Skeletal muscle tissue (tissue), 4 donors: ENCODE measurements around the gene CH25H. TPM values are rescaled to one million over a fixed set of nuclear protein-coding genes. Genes with fewer than 3 reads are reported as not detected.
"Not testable (repeated sequence)": the region's sequence is repeated elsewhere in the genome, so short reads cannot be mapped to it uniquely, and the experiment has no call there.

Source experiments
- H3K27ac ChIP-seq: one replicate; pipeline ENCODE4 v1.7.0; 2013; ENCODE audit warnings: mild to moderate bottlenecking, low read depth, low read length, inconsistent platforms
- H3K27me3 ChIP-seq, 3 donors: one replicate each; pipeline ENCODE4 v1.7.0; 2013; ENCODE audit warnings: low read length in 3 of 3; ENCODE audit not compliant: control insufficient read depth in 3 of 3, insufficient read depth in 3 of 3
- H3K36me3 ChIP-seq, 3 donors: one replicate each; pipeline ENCODE4 v1.7.0; 2013; ENCODE audit warnings: low read length in 3 of 3; ENCODE audit not compliant: control insufficient read depth in 3 of 3, insufficient read depth in 3 of 3
- H3K4me1 ChIP-seq, 3 donors: one replicate each; pipeline ENCODE4 v1.7.0; 2013; ENCODE audit warnings: low read length in 3 of 3, mild to moderate bottlenecking in 3 of 3; ENCODE audit not compliant: control insufficient read depth in 3 of 3, insufficient read depth in 3 of 3
- H3K4me3 ChIP-seq, 3 donors: one replicate each; pipeline ENCODE4 v1.7.0; 2013; ENCODE audit warnings: low read length in 3 of 3
- H3K9ac ChIP-seq, 3 donors: one replicate each; pipeline ENCODE4 v1.7.0; 2013; ENCODE audit warnings: low read length in 3 of 3, mild to moderate bottlenecking in 3 of 3, moderate library complexity in 2 of 3, low read depth in 1 of 3
- H3K9me3 ChIP-seq, 3 donors: one replicate each; pipeline ENCODE4 v1.7.0; 2013; ENCODE audit warnings: low read length in 3 of 3; ENCODE audit not compliant: control insufficient read depth in 3 of 3
- total RNA-seq: library from RNA; depleted of rRNA; stranded (reverse); fragments of >200 nt; gene quantifications from one replicate; pipeline ENCODE4 v1.2.3, GENCODE V29; 2014
- donor health status: Osteomylitis.

CH25H gene
- total RNA-seq, 1 donor from 2014 or later: under 0.01 TPM

GRCh38 chr10:89175816-89176215 is 31.3 kb downstream of the CH25H start:
- Histone ChIP-seq H3K36me3 (no peaks in the 10 kb centered on the region), H3K27ac (no peak overlapping the region), H3K9me3 (peaks cover 0 to 8% (median 0%) of the 10 kb centered on the region in 3 donors), H3K27me3 (no peaks in the 10 kb centered on the region), H3K4me3 (no peak overlapping the region), H3K9ac (no peak overlapping the region), H3K4me1 (no peaks in the 10 kb centered on the region)

- H3K4me1 ChIP-seq: no peaks in the 10 kb centered on the region
- H3K4me3 ChIP-seq: no peak overlapping the region
- no peak overlapping the region for H3K9ac ChIP-seq
- no peaks in the 10 kb centered on the region for H3K27me3 ChIP-seq
- no peak overlapping the region for H3K27ac ChIP-seq
- H3K9me3 ChIP-seq: no peaks in the 10 kb centered on the region
- no peaks in the 10 kb centered on the region for H3K36me3 ChIP-seq
Measured at GRCh38 chr10:89173075-89173474, 34.0 kb downstream of the CH25H start.

GRCh38 chr10:89171996-89172395 is 35.1 kb downstream of the CH25H start:
- Histone ChIP-seq H3K27ac (no peak overlapping the region), H3K4me1 (no peaks in the 10 kb centered on the region), H3K27me3 (no peaks in the 10 kb centered on the region), H3K9ac (no peak overlapping the region), H3K9me3 (no peaks in the 10 kb centered on the region), H3K4me3 (no peak overlapping the region), H3K36me3 (no peaks in the 10 kb centered on the region)

GRCh38 chr10:89171263-89171872 is 35.7 kb downstream of the CH25H start:
- Histone ChIP-seq H3K9me3 (no peaks in the 10 kb centered on the region), H3K9ac (no peak overlapping the region)

GRCh38 chr10:89168354-89168900 is 38.7 kb downstream of the CH25H start:
- H3K27me3 ChIP-seq: not testable (repeated sequence)

More at GRCh38 chr10:89171263-89171872, 35.7 kb downstream of the CH25H start:
- no peak overlapping the region for H3K4me3 ChIP-seq
- H3K27me3 ChIP-seq: no peaks in the 10 kb centered on the region
- H3K27ac ChIP-seq: no peak overlapping the region
- H3K36me3 ChIP-seq: no peaks in the 10 kb centered on the region
- H3K4me1 ChIP-seq: no peaks in the 10 kb centered on the region

GRCh38 chr10:89167915-89168314 is 39.2 kb downstream of the CH25H start:
- H3K36me3 ChIP-seq: no peaks in the 10 kb centered on the region
- no peak overlapping the region for H3K4me3 ChIP-seq
- no peaks in the 10 kb centered on the region for H3K4me1 ChIP-seq
- no peaks in the 10 kb centered on the region for H3K27me3 ChIP-seq
- no peak overlapping the region for H3K27ac ChIP-seq
- no peak overlapping the region for H3K9ac ChIP-seq
- H3K9me3 ChIP-seq: no peaks in the 10 kb centered on the region

More at GRCh38 chr10:89168354-89168900, 38.7 kb downstream of the CH25H start:
- H3K36me3 ChIP-seq, H3K9me3 ChIP-seq, H3K27ac ChIP-seq, H3K9ac ChIP-seq, H3K4me1 ChIP-seq, H3K4me3 ChIP-seq: not testable (repeated sequence)

GRCh38 chr10:89165923-89166322 is 41.2 kb downstream of the CH25H start:
- Histone ChIP-seq H3K9ac (no peak overlapping the region), H3K36me3 (no peaks in the 10 kb centered on the region), H3K4me3 (no peak overlapping the region), H3K27me3 (no peaks in the 10 kb centered on the region), H3K9me3 (no peaks in the 10 kb centered on the region), H3K27ac (no peak overlapping the region), H3K4me1 (no peaks in the 10 kb centered on the region)

GRCh38 chr10:89164920-89165319 is 42.2 kb downstream of the CH25H start:
- H3K27me3 ChIP-seq: no peaks in the 10 kb centered on the region
- H3K9ac ChIP-seq: no peak overlapping the region
- no peaks in the 10 kb centered on the region for H3K36me3 ChIP-seq
- H3K27ac ChIP-seq: no peak overlapping the region
- H3K9me3 ChIP-seq: no peaks in the 10 kb centered on the region
- no peaks in the 10 kb centered on the region for H3K4me1 ChIP-seq
- no peak overlapping the region for H3K4me3 ChIP-seq

GRCh38 chr10:89164080-89164479 is 43.0 kb downstream of the CH25H start:
- H3K27ac ChIP-seq: peak overlapping the region; percentile 62
- H3K9me3 ChIP-seq: no peaks in the 10 kb centered on the region
- no peaks in the 10 kb centered on the region for H3K4me1 ChIP-seq
- H3K9ac ChIP-seq: no peak overlapping the region
- no peaks in the 10 kb centered on the region for H3K27me3 ChIP-seq
- H3K36me3 ChIP-seq: no peaks in the 10 kb centered on the region
- no peak overlapping the region for H3K4me3 ChIP-seq

GRCh38 chr10:89163265-89163995 is 43.7 kb downstream of the CH25H start:
- no peak overlapping the region for H3K9ac ChIP-seq
- no peak overlapping the region for H3K4me3 ChIP-seq
- no peaks in the 10 kb centered on the region for H3K36me3 ChIP-seq
- no peaks in the 10 kb centered on the region for H3K27me3 ChIP-seq
- no peaks in the 10 kb centered on the region for H3K9me3 ChIP-seq
- H3K4me1 ChIP-seq: no peaks in the 10 kb centered on the region
- peak overlapping the region; percentile 62 for H3K27ac ChIP-seq
